AG04450 (cell line): Measurements from ENCODE around the gene SLK. TPM values are rescaled to one million over a fixed set of nuclear protein-coding genes. Genes with fewer than 3 reads are reported as not detected.

Source experiments
- CTCF ChIA-PET: fragments of 300-600, 350-600 bp; formaldehyde crosslinking; extraction: SDS; loops from one replicate; lab custom pipeline; 2022; ENCODE audit warnings: antibody characterized with exemption, inconsistent platforms; lab: Charles Lee
- POLR2A ChIA-PET: fragments of 350-600 bp; formaldehyde crosslinking; extraction: SDS; loops from one replicate; lab custom pipeline; 2021; ENCODE audit warnings: antibody characterized with exemption, inconsistent platforms; lab: Yijun Ruan, JAX
- DNase-seq: peaks from one replicate; pipeline ENCODE4 v3.0.0-alpha.2; 2011; ENCODE audit warnings: low read depth, low spot score
- H3K27ac ChIP-seq: one replicate; pipeline ENCODE4 v1.5.1; 2012; ENCODE audit warnings: low read depth, low read length, control low read depth
- H3K27me3 ChIP-seq: one replicate; pipeline ENCODE4 v1.6.0; 2012; ENCODE audit warnings: low read length; ENCODE audit not compliant: control insufficient read depth, insufficient read depth
- H3K4me3 ChIP-seq: 2 replicates; pipeline ENCODE4 v1.5.1; 2011; ENCODE audit warnings: mild to moderate bottlenecking, low read depth, low read length, control low read depth
- H3K9me3 ChIP-seq: 2 replicates; pipeline ENCODE4 v1.5.1; 2012; ENCODE audit warnings: low read length; ENCODE audit not compliant: control insufficient read depth, insufficient read depth
- CTCF ChIP-seq: IDR thresholded peaks from 2 replicates; pipeline ENCODE4 v1.5.1; 2011; ENCODE audit warnings: low read depth, low read length, control low read depth, inconsistent platforms
- polyA plus RNA-seq: library from polyadenylated mRNA; depleted of rRNA; stranded (reverse); fragments of >200 nt; gene quantifications from 2 replicates; pipeline ENCODE4 v1.2.3, GENCODE V29; 2011

SLK gene
- polyA plus RNA-seq, 1 experiment, result 16.5 TPM

GRCh38 chr10:103990531-103990930 lies 23.6 kb downstream of the SLK start:
- ChIA-PET POLR2A (no interaction called here), CTCF (interaction anchor here (1.0 to 2.2 kb wide), 3 partner anchors 103 to 131 kb away, joined by 4 to 6 read pairs (median 4); partner anchors contain the start of gene SFR1)
- no peaks in the 10 kb centered on the region for H3K9me3 ChIP-seq
- no peak overlapping the region for H3K4me3 ChIP-seq
- no peak for DNase-seq
- H3K27me3 ChIP-seq, result no peaks in the 10 kb centered on the region
- TF ChIP-seq CTCF, result no peak
- H3K27ac ChIP-seq, result no peak overlapping the region

- H3K9me3 ChIP-seq, result no peaks in the 10 kb centered on the region
- H3K4me3 ChIP-seq, result no peak overlapping the region
- no peaks in the 10 kb centered on the region for H3K27me3 ChIP-seq
- ChIA-PET CTCF (interaction anchor here (0.9 to 2.2 kb wide), 4 partner anchors 104 to 299 kb away, joined by 3 to 6 read pairs (median 4); partner anchors contain the start of gene SFR1), POLR2A (no interaction called here)
- H3K27ac ChIP-seq, result no peak overlapping the region
- no peak for DNase-seq
- no peak for TF ChIP-seq CTCF
These were observed 24.6 kb downstream of the SLK start for GRCh38 chr10:103991393-103992128.

GRCh38 chr10:103995134-103995533 lies 28.2 kb downstream of the SLK start:
- no peak for DNase-seq
- Histone ChIP-seq H3K27ac (no peak overlapping the region), H3K9me3 (no peaks in the 10 kb centered on the region), H3K27me3 (no peaks in the 10 kb centered on the region), H3K4me3 (no peak overlapping the region)
- TF ChIP-seq CTCF, result no peak
- ChIA-PET POLR2A (interaction anchor here (0.7 kb wide), 1 partner anchor 56 kb away, joined by 7 read pairs; no protein-coding TSS in a partner anchor), CTCF (no interaction called here)

- Histone ChIP-seq H3K4me3 (no peak overlapping the region), H3K9me3 (no peaks in the 10 kb centered on the region), H3K27ac (no peak overlapping the region), H3K27me3 (no peaks in the 10 kb centered on the region)
- TF ChIP-seq CTCF, result no peak
- POLR2A ChIA-PET, result no interaction called here
- no peak for DNase-seq
- CTCF ChIA-PET, result no interaction called here
These were observed 31.9 kb downstream of the SLK start for GRCh38 chr10:103998805-103999204.

GRCh38 chr10:104002911-104003310 lies 36.0 kb downstream of the SLK start:
- no peaks in the 10 kb centered on the region for H3K27me3 ChIP-seq
- no peaks in the 10 kb centered on the region for H3K9me3 ChIP-seq
- ChIA-PET CTCF (no interaction called here), POLR2A (no interaction called here)
- TF ChIP-seq CTCF, result no peak
- no peak overlapping the region for H3K27ac ChIP-seq
- no peak overlapping the region for H3K4me3 ChIP-seq
- no peak for DNase-seq
